ENCODE results near the gene CEMP1.
"Not testable (repeated sequence)": the region's sequence is repeated elsewhere in the genome, so short reads cannot be mapped to it uniquely, and the experiment has no call there.

DNA sequence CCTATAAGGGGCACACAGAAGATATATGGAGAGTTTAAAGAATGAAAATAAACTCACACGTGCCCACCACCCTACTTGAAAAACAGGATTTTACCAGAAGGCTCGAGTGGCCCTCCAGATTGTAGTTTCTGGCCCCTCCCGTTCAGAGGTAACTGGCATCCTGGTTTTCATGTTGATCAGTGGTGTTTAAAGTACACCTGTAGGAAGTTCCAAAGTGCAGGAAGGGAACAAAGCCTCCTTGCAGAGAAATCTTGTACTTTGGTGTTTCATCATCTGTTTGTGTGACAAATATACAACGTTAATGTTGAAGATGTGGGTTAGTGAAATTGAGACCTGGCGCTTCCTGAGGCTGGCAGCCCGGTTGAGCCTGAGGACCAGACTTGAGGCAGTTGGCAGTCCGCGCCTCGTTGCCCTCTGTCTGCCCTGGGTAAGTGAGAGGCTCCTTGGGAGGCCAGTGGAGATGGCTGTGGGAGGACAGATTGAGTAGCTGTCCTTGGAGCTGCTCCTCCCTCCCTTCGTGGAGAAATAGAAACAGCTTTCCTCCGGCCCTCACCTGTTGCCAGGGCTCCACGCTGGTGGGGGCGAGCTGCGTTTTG is 19.2 kb upstream of the CEMP1 start:
- TF ChIP-seq CTCF, POLR2A (IDR thresholded peaks at IDR 0.05): not testable (repeated sequence)

Measured in thyroid gland (tissue), 4 donors.